Endodermal cell (in vitro differentiated cells): Measurements from ENCODE around the gene DAPK1. TPM values are rescaled to one million over a fixed set of nuclear protein-coding genes. Genes with fewer than 3 reads are reported as not detected.

ENCODE experiments used
- DNase-seq: peaks from one replicate; pipeline ENCODE4 v3.0.0-alpha.2; 2017
- H3K27ac ChIP-seq: 2 replicates; pipeline ENCODE4 v1.5.1; 2013; ENCODE audit warnings: mild to moderate bottlenecking, low read depth, low read length, moderate library complexity
- H3K27me3 ChIP-seq: 2 replicates; pipeline ENCODE4 v1.6.1; 2013; ENCODE audit warnings: mild to moderate bottlenecking, low read length, moderate library complexity; ENCODE audit not compliant: insufficient read depth, control insufficient read depth, poor library complexity, severe bottlenecking
- H3K36me3 ChIP-seq: 2 replicates; pipeline ENCODE4 v1.7.0; 2013; ENCODE audit warnings: mild to moderate bottlenecking, low read length, moderate library complexity; ENCODE audit not compliant: control insufficient read depth, insufficient read depth
- H3K4me1 ChIP-seq: one replicate; pipeline ENCODE4 v1.7.0; 2013; ENCODE audit warnings: low read length; ENCODE audit not compliant: control insufficient read depth, insufficient read depth
- H3K4me3 ChIP-seq: 2 replicates; pipeline ENCODE4 v1.5.1; 2013; ENCODE audit warnings: mild to moderate bottlenecking, low read length, moderate library complexity
- H3K9ac ChIP-seq: 2 replicates; pipeline ENCODE4 v1.6.1; 2013; ENCODE audit warnings: mild to moderate bottlenecking, low read length, moderate library complexity; ENCODE audit not compliant: poor library complexity, severe bottlenecking; ENCODE audit errors: extremely low read depth
- H3K9me3 ChIP-seq: 2 replicates; pipeline ENCODE4 v1.6.1; 2013; ENCODE audit warnings: mild to moderate bottlenecking, low read length, moderate library complexity; ENCODE audit not compliant: control insufficient read depth
- H3K27ac Mint-ChIP-seq: 2 replicates; pipeline ENCODE4 v1.8.0; 2020; ENCODE audit warnings: mixed read lengths
- H3K27me3 Mint-ChIP-seq: 2 replicates; pipeline ENCODE4 v1.8.0; 2021; ENCODE audit warnings: mild to moderate bottlenecking, mixed read lengths; ENCODE audit not compliant: insufficient read depth
- H3K36me3 Mint-ChIP-seq: 2 replicates; pipeline ENCODE4 v1.8.0; 2020; ENCODE audit warnings: low read depth, mixed read lengths
- H3K4me1 Mint-ChIP-seq: 2 replicates; pipeline ENCODE4 v1.8.0; 2020; ENCODE audit warnings: mixed read lengths
- H3K4me3 Mint-ChIP-seq: 2 replicates; pipeline ENCODE4 v1.8.0; 2020; ENCODE audit warnings: mild to moderate bottlenecking, moderate library complexity, mixed read lengths
- H3K9me3 Mint-ChIP-seq: 2 replicates; pipeline ENCODE4 v1.8.0; 2020; ENCODE audit warnings: mild to moderate bottlenecking, mixed read lengths
- CTCF ChIP-seq: fragments of 200-600 bp; sonication (generic); conservative IDR thresholded peaks from 2 replicates; pipeline ENCODE4 v1.5.0; 2021; ENCODE audit warnings: antibody characterized with exemption, mild to moderate bottlenecking
- WGBS, 2 experiments: methylation state at CpG; one replicate each; pipeline versions ENCODE4 v1.1.5 to v1.1.7; 2013; ENCODE audit warnings: missing lambda C conversion rate in 2 of 2, mixed read lengths in 1 of 2; ENCODE audit not compliant: insufficient coverage in 1 of 2, insufficient read length in 1 of 2; 5-methylcytosine and 5-hydroxymethylcytosine counted together
- total RNA-seq, 2 donors: library from RNA; stranded (reverse); fragmentation: NEBNext Ultra II Directional in 1 of 2; extraction: Animal tissue kit (Norgen Biotek cat#: 25700) in 1 of 2; gene quantifications; 2 replicates in 1 of 2; 3 replicates in 1 of 2; pipeline ENCODE4 v1.2.1, GENCODE V29; 2021

DAPK1 gene
- total RNA-seq, 2 donors from 2014 or later, result 117 to 139 TPM

- TF ChIP-seq CTCF, result no peak
- Mint-ChIP-seq H3K36me3 (no peaks in the 10 kb centered on the region), H3K4me3 (no peak overlapping the region), H3K4me1 (peaks cover 39% of the 10 kb centered on the region), H3K27me3 (no peaks in the 10 kb centered on the region), H3K9me3 (peaks cover 2% of the 10 kb centered on the region), H3K27ac (peak overlapping the region; percentile 89)
- Histone ChIP-seq H3K27me3 (no peaks in the 10 kb centered on the region), H3K9me3 (no peaks in the 10 kb centered on the region), H3K27ac (no peak overlapping the region), H3K36me3 (no peaks in the 10 kb centered on the region), H3K9ac (no peak overlapping the region), H3K4me3 (no peak overlapping the region), H3K4me1 (peaks cover 18% of the 10 kb centered on the region)
- WGBS, 2 experiments, result 66 to 94% methylated on average over 3 of the region's 3 CpGs
- peak; percentile 58 for DNase-seq
Observed at GRCh38 chr9:87465816-87466215, 31.9 kb upstream of the DAPK1 start.

GRCh38 chr9:87467187-87467586 lies 30.5 kb upstream of the DAPK1 start:
- 91 to 100% methylated on average over 4 to 6 of the region's 6 CpGs for whole genome bisulfite sequencing, 2 experiments

DNA sequence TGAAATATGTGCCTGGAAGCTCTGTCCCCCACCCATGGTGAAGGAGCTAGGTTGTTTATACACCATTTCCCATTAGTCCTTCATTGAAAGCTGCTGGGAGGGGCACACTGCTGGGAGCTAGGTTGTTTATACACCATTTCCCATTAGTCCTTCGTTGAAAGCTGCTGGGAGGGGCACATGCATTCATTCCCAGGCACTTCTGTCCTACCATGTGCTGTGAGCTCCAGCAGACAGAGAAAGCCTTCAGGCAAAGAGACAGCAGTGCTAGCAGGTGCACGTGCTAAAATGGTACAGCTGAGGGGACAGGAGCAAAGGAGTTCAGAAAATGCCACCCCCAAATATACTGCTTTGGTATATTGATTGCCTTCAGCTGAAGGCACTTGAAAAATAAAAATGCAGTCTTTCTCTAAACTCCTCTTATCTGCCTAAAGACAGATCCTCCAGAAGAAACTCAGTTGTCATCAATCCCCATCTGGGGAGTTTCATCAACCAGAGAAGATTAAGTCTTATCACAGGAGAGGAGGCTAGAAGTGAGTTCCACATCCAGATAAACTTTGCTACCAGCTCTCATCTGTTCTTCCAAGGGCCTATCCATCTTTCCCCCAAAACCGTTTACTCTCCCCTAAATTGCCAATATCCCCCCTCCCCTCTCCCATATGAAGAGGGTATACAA lies 27.7 kb upstream of the DAPK1 start:
- no peaks in the 10 kb centered on the region for H3K27me3 ChIP-seq
- H3K9me3 Mint-ChIP-seq, result peaks cover 2% of the 10 kb centered on the region
- no peak overlapping the region for H3K27ac Mint-ChIP-seq
- H3K27me3 Mint-ChIP-seq, result no peaks in the 10 kb centered on the region
- no peak overlapping the region for H3K27ac ChIP-seq
- DNase-seq, result no peak
- TF ChIP-seq CTCF, result no peak
- H3K9ac ChIP-seq, result peak overlapping the region; percentile 19
- no peaks in the 10 kb centered on the region for H3K36me3 ChIP-seq
- WGBS, 2 experiments, result 64 to 80% methylated on average over 3 of the region's 3 CpGs
- H3K4me3 ChIP-seq, result no peak overlapping the region
- no peak overlapping the region for H3K4me3 Mint-ChIP-seq
- peaks cover 33% of the 10 kb centered on the region for H3K4me1 Mint-ChIP-seq
- peaks cover 21% of the 10 kb centered on the region for H3K4me1 ChIP-seq
- H3K9me3 ChIP-seq, result no peaks in the 10 kb centered on the region
- H3K36me3 Mint-ChIP-seq, result no peaks in the 10 kb centered on the region

More at GRCh38 chr9:87467187-87467586, 30.5 kb upstream of the DAPK1 start:
- Histone ChIP-seq H3K9me3 (no peaks in the 10 kb centered on the region), H3K36me3 (no peaks in the 10 kb centered on the region), H3K4me1 (peaks cover 21% of the 10 kb centered on the region), H3K27ac (no peak overlapping the region), H3K9ac (no peak overlapping the region), H3K27me3 (no peaks in the 10 kb centered on the region), H3K4me3 (no peak overlapping the region)
- H3K36me3 Mint-ChIP-seq, result no peaks in the 10 kb centered on the region
- H3K27ac Mint-ChIP-seq, result peak overlapping the region; percentile 5
- no peak overlapping the region for H3K4me3 Mint-ChIP-seq
- peaks cover 2% of the 10 kb centered on the region for H3K9me3 Mint-ChIP-seq
- no peak for DNase-seq
- no peaks in the 10 kb centered on the region for H3K27me3 Mint-ChIP-seq
- H3K4me1 Mint-ChIP-seq, result peaks cover 37% of the 10 kb centered on the region
- TF ChIP-seq CTCF, result no peak
